ENCODE results near the gene GBP7.

GBP7 gene

DNA sequence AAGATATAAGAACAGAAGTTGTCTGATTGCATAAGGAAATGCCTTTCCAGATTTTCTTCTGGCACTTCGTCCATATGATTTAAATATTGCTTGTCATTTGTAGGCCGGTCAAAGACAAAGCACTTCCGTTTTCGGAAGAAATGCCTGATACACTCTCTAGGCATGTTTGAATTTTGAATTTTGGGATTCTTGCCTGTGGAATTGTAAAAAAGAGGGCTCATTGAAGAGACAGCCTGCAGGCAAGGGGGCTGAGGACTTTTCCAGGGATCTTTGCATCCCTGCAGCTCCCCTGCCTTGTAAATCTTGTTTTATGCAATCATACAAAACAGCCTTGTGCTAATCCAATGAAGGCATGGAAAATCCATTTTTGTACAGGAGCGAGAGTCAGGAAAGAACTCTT lies 15.5 kb upstream of the GBP7 start:
- Mint-ChIP-seq H3K27me3 (ENCODE audit: low read depth) (no peaks in the 10 kb centered on the region), H3K4me1 (ENCODE audit: low read depth) (peaks cover 37% of the 10 kb centered on the region), H3K27ac (no peak overlapping the region), H3K36me3 (ENCODE audit: low read depth) (peaks cover 84% of the 10 kb centered on the region), H3K9me3 (no peaks in the 10 kb centered on the region), H3K4me3 (no peak overlapping the region)

- H3K27me3 Mint-ChIP-seq (ENCODE audit: low read depth) = no peaks in the 10 kb centered on the region
- no peak overlapping the region for H3K4me3 Mint-ChIP-seq
- no peaks in the 10 kb centered on the region for H3K9me3 Mint-ChIP-seq
- H3K4me1 Mint-ChIP-seq (ENCODE audit: low read depth) = peaks cover 25% of the 10 kb centered on the region
- H3K36me3 Mint-ChIP-seq (ENCODE audit: low read depth) = peaks cover 84% of the 10 kb centered on the region
- no peak overlapping the region for H3K27ac Mint-ChIP-seq
Observed at GRCh38 chr1:89190017-89190416, 14.2 kb upstream of the GBP7 start.

DNA sequence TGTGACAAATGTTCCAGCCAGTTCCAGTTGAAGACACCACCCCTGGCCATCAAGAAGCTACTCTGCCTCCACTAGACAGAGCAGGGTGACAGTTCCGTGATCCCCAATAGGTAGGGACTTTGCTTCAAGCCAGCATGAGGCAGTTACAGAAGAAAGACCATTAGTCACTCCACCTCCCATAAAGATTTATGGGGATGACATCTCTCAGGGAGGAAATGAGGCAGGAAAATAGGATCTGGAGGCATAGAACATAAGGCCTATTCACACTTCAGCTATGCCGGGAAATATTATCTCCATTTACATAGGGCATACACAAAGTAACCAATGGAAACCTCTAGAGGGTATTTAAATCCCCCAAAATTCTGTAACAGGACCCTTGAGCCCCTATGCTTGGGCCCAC lies 3.5 kb upstream of the GBP7 start:
- Mint-ChIP-seq H3K4me3 (no peak overlapping the region), H3K27me3 (ENCODE audit: low read depth) (no peaks in the 10 kb centered on the region), H3K27ac (no peak overlapping the region), H3K4me1 (ENCODE audit: low read depth) (peaks cover 11% of the 10 kb centered on the region), H3K9me3 (peaks cover 21% of the 10 kb centered on the region), H3K36me3 (ENCODE audit: low read depth) (peaks cover 35% of the 10 kb centered on the region)

GRCh38 chr1:89176971-89177370 lies 1.2 kb upstream of the GBP7 start:
- H3K36me3 Mint-ChIP-seq (ENCODE audit: low read depth) = peaks cover 20% of the 10 kb centered on the region
- H3K27ac Mint-ChIP-seq = peak overlapping the region; percentile 19
- no peaks in the 10 kb centered on the region for H3K27me3 Mint-ChIP-seq (ENCODE audit: low read depth)
- H3K9me3 Mint-ChIP-seq = peaks cover 16% of the 10 kb centered on the region
- H3K4me1 Mint-ChIP-seq (ENCODE audit: low read depth) = peaks cover 11% of the 10 kb centered on the region
- peak overlapping the region; percentile 39 for H3K4me3 Mint-ChIP-seq

DNA sequence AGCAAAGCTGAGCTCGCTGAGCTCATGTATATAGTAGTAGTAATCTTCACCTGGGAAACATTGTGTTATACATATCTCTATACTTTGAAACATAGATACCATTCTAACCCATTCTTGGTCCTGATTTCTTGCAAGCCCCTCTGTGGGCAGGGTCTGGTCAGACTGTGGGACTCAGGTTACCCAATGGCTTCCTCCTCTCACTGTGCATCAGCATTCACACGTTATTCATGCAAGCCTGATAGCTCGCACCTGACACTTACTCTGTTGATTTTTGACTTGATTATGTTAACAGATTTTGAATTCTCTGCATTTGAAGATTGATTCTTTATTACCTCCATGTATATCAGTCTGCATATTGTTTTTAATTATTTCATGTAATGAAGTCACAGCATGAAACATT lies 1.3 kb downstream of the GBP7 start:
- Mint-ChIP-seq H3K27ac (no peak overlapping the region), H3K4me1 (ENCODE audit: low read depth) (peaks cover 17% of the 10 kb centered on the region), H3K4me3 (no peak overlapping the region), H3K9me3 (peaks cover 25% of the 10 kb centered on the region), H3K27me3 (ENCODE audit: low read depth) (no peaks in the 10 kb centered on the region), H3K36me3 (ENCODE audit: low read depth) (peaks cover 15% of the 10 kb centered on the region)

- Mint-ChIP-seq H3K9me3 (peaks cover 25% of the 10 kb centered on the region), H3K4me1 (ENCODE audit: low read depth) (peaks cover 17% of the 10 kb centered on the region), H3K4me3 (no peak overlapping the region), H3K27ac (no peak overlapping the region), H3K27me3 (ENCODE audit: low read depth) (no peaks in the 10 kb centered on the region), H3K36me3 (ENCODE audit: low read depth) (peaks cover 16% of the 10 kb centered on the region)
Observed at GRCh38 chr1:89172468-89173143, 3.2 kb downstream of the GBP7 start.

DNA sequence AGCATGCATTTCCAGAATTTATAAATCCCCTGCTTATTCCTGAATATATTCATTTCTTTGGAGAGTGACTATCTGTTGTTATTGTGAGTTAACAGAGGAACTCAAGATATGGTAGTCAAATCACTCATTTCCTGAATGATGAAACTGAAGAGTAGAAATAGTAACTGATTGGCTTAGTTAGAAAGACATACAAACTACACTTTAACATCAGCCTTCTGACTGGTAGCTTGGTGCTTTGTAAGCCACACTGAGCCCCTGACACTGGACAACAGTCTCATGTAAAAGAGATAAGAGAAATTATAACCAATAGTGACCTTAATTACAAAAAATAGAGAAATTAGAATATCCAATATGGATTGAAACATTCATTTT lies 4.8 kb downstream of the GBP7 start:
- peaks cover 25% of the 10 kb centered on the region for H3K9me3 Mint-ChIP-seq
- H3K36me3 Mint-ChIP-seq (ENCODE audit: low read depth) = peaks cover 16% of the 10 kb centered on the region
- peak overlapping the region; percentile 65 for H3K27ac Mint-ChIP-seq
- no peaks in the 10 kb centered on the region for H3K27me3 Mint-ChIP-seq (ENCODE audit: low read depth)
- H3K4me3 Mint-ChIP-seq = no peak overlapping the region
- H3K4me1 Mint-ChIP-seq (ENCODE audit: low read depth) = peaks cover 6% of the 10 kb centered on the region

- peak overlapping the region; percentile 65 for H3K27ac Mint-ChIP-seq
- H3K4me3 Mint-ChIP-seq = no peak overlapping the region
- peaks cover 6% of the 10 kb centered on the region for H3K4me1 Mint-ChIP-seq (ENCODE audit: low read depth)
- H3K27me3 Mint-ChIP-seq (ENCODE audit: low read depth) = no peaks in the 10 kb centered on the region
- peaks cover 16% of the 10 kb centered on the region for H3K36me3 Mint-ChIP-seq (ENCODE audit: low read depth)
- H3K9me3 Mint-ChIP-seq = peaks cover 25% of the 10 kb centered on the region
Observed at GRCh38 chr1:89170170-89171066, 5.4 kb downstream of the GBP7 start.

GRCh38 chr1:89169166-89169565 lies 6.6 kb downstream of the GBP7 start:
- no peak overlapping the region for H3K27ac Mint-ChIP-seq
- H3K4me3 Mint-ChIP-seq = no peak overlapping the region
- peaks cover 6% of the 10 kb centered on the region for H3K4me1 Mint-ChIP-seq (ENCODE audit: low read depth)
- H3K27me3 Mint-ChIP-seq (ENCODE audit: low read depth) = no peaks in the 10 kb centered on the region
- peaks cover 20% of the 10 kb centered on the region for H3K9me3 Mint-ChIP-seq
- H3K36me3 Mint-ChIP-seq (ENCODE audit: low read depth) = peaks cover 16% of the 10 kb centered on the region

DNA sequence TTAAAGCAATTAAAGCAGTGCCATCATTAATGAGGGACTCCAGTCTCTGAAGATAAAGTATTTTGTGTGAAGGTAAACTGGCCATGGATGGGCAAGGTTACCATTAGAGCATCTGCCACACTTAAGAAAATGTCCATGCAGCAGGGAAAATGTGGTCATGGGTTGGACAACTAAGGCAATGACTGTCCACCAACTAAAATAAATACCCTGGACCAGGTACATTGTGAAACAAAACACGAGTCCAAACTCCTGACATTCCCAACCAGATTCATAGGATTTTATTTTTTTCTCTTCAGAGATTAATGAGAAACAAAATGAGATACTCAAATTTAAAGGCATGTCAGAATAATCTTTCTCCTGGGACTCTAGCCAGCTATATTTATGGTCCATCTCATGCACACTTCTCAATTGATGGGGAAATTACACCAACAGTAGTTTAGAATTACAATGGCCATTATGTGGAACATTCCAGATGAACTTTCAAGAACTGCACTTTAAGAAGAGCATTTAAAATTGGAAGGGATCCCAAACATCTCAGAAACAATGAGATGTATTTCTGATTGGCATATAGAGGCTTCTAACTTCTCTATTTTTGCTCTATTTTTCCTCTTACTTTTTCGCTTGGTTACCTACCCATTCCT lies 8.1 kb downstream of the GBP7 start:
- no peaks in the 10 kb centered on the region for H3K27me3 Mint-ChIP-seq (ENCODE audit: low read depth)
- peaks cover 16% of the 10 kb centered on the region for H3K9me3 Mint-ChIP-seq
- H3K27ac Mint-ChIP-seq = no peak overlapping the region
- H3K4me3 Mint-ChIP-seq = no peak overlapping the region
- peaks cover 6% of the 10 kb centered on the region for H3K4me1 Mint-ChIP-seq (ENCODE audit: low read depth)
- H3K36me3 Mint-ChIP-seq (ENCODE audit: low read depth) = peaks cover 16% of the 10 kb centered on the region

DNA sequence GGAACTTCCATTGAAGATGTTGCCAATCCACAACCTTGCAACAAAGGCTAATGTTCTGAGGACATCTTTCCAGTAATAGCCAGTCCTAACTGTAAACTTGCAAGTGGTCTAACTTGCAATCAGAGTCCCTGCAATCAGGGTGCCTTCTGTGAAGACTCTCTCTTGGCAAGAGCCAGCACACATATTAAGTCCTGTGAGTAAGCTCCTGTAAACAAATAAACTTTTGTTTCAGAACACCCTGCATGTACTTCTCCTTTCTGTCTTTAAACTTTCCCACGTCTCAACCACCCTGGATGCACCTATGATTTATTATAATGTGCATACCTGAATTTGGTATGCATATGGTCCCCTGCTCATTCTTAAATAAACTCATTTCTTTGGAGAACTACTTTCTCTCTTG lies 9.1 kb downstream of the GBP7 start:
- H3K27ac Mint-ChIP-seq = no peak overlapping the region
- peaks cover 6% of the 10 kb centered on the region for H3K4me1 Mint-ChIP-seq (ENCODE audit: low read depth)
- H3K36me3 Mint-ChIP-seq (ENCODE audit: low read depth) = peaks cover 11% of the 10 kb centered on the region
- H3K27me3 Mint-ChIP-seq (ENCODE audit: low read depth) = no peaks in the 10 kb centered on the region
- H3K4me3 Mint-ChIP-seq = no peak overlapping the region
- peaks cover 15% of the 10 kb centered on the region for H3K9me3 Mint-ChIP-seq

DNA sequence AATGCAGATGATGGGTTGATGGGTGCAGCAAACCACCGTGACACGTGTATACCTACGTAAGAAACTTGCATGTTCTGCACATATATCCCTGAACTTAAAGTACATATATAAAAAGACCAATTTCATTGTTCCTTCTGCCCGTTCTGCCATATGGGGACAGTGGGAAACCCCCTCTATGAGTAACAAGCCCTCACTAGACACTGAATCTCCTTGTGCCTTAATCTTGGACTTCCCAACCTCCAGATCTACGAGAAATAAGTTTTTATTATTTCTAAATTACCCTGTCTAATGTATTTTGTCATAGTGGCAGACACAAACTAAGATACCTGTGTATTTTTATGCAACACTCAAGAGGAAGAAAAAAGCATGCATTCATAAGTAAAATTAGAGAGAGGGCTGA lies 10.0 kb downstream of the GBP7 start:
- H3K27me3 Mint-ChIP-seq (ENCODE audit: low read depth) = no peaks in the 10 kb centered on the region
- peaks cover 19% of the 10 kb centered on the region for H3K9me3 Mint-ChIP-seq
- no peak overlapping the region for H3K4me3 Mint-ChIP-seq
- H3K4me1 Mint-ChIP-seq (ENCODE audit: low read depth) = peaks cover 3% of the 10 kb centered on the region
- peaks cover 5% of the 10 kb centered on the region for H3K36me3 Mint-ChIP-seq (ENCODE audit: low read depth)
- H3K27ac Mint-ChIP-seq = no peak overlapping the region

DNA sequence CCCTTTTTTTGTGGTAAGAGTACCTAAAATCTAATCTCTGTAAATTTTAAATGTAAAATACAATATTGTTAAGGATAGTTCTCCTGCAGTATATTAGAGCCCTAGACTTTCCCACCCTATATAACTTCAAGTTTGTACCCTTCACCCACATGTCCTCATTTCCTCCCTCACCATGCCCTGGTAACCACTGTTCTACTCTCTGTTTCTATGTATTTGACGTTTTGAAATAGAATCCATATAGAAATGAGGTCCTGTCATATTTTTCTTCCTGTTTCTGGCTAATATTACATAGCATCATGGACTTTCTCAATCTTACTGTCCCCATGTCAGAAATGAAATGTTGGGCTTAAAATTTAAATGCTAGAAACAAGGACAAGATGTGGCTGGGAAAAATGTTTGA lies 24.8 kb downstream of the GBP7 start:
- no peak overlapping the region for H3K4me3 Mint-ChIP-seq
- H3K27me3 Mint-ChIP-seq (ENCODE audit: low read depth) = peaks cover 18% of the 10 kb centered on the region
- H3K27ac Mint-ChIP-seq = no peak overlapping the region
- H3K4me1 Mint-ChIP-seq (ENCODE audit: low read depth) = peaks cover 8% of the 10 kb centered on the region
- peaks cover 3% of the 10 kb centered on the region for H3K9me3 Mint-ChIP-seq
- peaks cover 6% of the 10 kb centered on the region for H3K36me3 Mint-ChIP-seq (ENCODE audit: low read depth)

DNA sequence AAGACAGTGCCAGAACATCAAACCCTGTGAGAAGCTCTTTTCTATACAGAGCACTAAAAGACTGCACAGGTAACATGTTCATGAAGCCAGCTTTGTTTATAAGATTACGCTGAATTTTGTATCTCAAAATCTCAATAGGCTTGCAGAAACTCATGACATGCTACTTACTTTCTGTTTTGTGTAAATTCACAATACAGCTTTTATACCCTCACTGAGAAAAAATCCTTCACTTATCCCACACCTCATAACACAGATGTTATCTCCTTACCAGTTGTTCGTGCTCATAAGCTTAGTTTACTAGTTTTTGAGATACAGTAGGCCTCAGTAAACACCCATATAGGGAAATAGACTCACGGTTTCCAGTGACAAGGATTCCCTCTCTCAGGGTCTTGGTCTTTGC lies 25.8 kb downstream of the GBP7 start:
- peaks cover 11% of the 10 kb centered on the region for H3K4me1 Mint-ChIP-seq (ENCODE audit: low read depth)
- no peaks in the 10 kb centered on the region for H3K9me3 Mint-ChIP-seq
- H3K4me3 Mint-ChIP-seq = no peak overlapping the region
- H3K27me3 Mint-ChIP-seq (ENCODE audit: low read depth) = peaks cover 18% of the 10 kb centered on the region
- H3K27ac Mint-ChIP-seq = no peak overlapping the region
- H3K36me3 Mint-ChIP-seq (ENCODE audit: low read depth) = peaks cover 3% of the 10 kb centered on the region

DNA sequence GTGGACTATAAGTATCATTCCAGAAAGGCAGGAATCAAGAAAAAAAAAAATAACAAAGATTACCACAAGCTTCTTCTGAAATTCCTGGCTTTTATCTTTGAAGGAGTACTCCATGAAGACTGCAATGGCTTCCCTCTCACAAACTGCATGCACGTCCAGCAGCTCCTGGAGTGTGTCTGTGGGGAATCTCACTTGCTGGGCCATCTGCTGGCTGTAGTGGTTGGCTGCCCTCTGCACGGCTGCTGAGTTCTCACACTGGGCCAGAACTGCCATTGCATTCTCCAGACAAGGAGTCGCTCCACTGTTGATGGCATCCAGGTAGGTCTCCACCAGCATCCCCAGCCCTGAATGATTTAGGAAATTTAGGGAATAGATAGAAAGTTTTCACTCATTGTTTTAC lies 26.6 kb downstream of the GBP7 start:
- Mint-ChIP-seq H3K27me3 (ENCODE audit: low read depth) (peaks cover 18% of the 10 kb centered on the region), H3K36me3 (ENCODE audit: low read depth) (peaks cover 3% of the 10 kb centered on the region), H3K4me1 (ENCODE audit: low read depth) (peaks cover 11% of the 10 kb centered on the region), H3K4me3 (no peak overlapping the region), H3K27ac (no peak overlapping the region), H3K9me3 (no peaks in the 10 kb centered on the region)

Measured in T-helper 1 cell treated with Interleukin-12 subunit alpha and Interleukin-12 subunit beta and Interleukin-4 antibody, amounts not matched to agents 30 μg/mL and 1 μg/mL, for 36 hours (primary cell).